Spleen (tissue), 11 donors: ENCODE measurements around the gene CTSG. TPM values are rescaled to one million over a fixed set of nuclear protein-coding genes. Genes with fewer than 3 reads are reported as not detected.
"Not testable (repeated sequence)": the region's sequence is repeated elsewhere in the genome, so short reads cannot be mapped to it uniquely, and the experiment has no call there.

Experiments
- DNase-seq: peaks from one replicate; pipeline ENCODE4 v3.0.0-alpha.2; 2020
- H3K27ac ChIP-seq, 8 donors: fragments of 200-600 bp; sonication (generic) in 7 of 8; 1 replicate in 4 of 8; 2 replicates in 4 of 8; pipeline versions ENCODE4 v1.5.0 to v1.8.0; 2016 to 2021; ENCODE audit warnings: inconsistent platforms in 4 of 8, mild to moderate bottlenecking in 4 of 8, moderate library complexity in 1 of 8
- H3K27me3 ChIP-seq, 7 donors: fragments of 200-600 bp; sonication (generic) in 6 of 7; replicated peaks in 1 of 7; 1 replicate in 4 of 7; 2 replicates in 3 of 7; pipeline versions ENCODE4 v1.5.0 to v1.8.0; 2016 to 2021; ENCODE audit warnings: inconsistent platforms in 3 of 7, mild to moderate bottlenecking in 1 of 7
- H3K36me3 ChIP-seq, 6 donors: fragments of 200-600 bp; sonication (generic) in 5 of 6; 1 replicate in 4 of 6; 2 replicates in 2 of 6; pipeline versions ENCODE4 v1.5.0 to v1.8.0; 2016 to 2021; ENCODE audit warnings: inconsistent platforms in 2 of 6
- H3K4me1 ChIP-seq, 6 donors: fragments of 200-600 bp; sonication (generic) in 5 of 6; 1 replicate in 3 of 6; 2 replicates in 3 of 6; pipeline versions ENCODE4 v1.5.0 to v1.8.0; 2016 to 2021; ENCODE audit warnings: inconsistent platforms in 3 of 6
- H3K4me3 ChIP-seq, 8 donors: fragments of 200-600 bp; sonication (generic) in 7 of 8; 1 replicate in 4 of 8; 2 replicates in 4 of 8; pipeline versions ENCODE4 v1.5.0 to v1.8.0; 2016 to 2021; ENCODE audit warnings: inconsistent platforms in 4 of 8, mild to moderate bottlenecking in 4 of 8, moderate library complexity in 2 of 8
- H3K9me3 ChIP-seq, 8 donors: fragments of 200-600 bp; sonication (generic) in 7 of 8; 1 replicate in 4 of 8; 2 replicates in 4 of 8; pipeline versions ENCODE4 v1.5.0 to v1.8.0; 2016 to 2021; ENCODE audit warnings: inconsistent platforms in 4 of 8
- POLR2A ChIP-seq, 3 donors: fragments of 450-650 bp; IDR thresholded peaks; one replicate each; pipeline ENCODE4 v1.5.1; 2017; ENCODE audit warnings: antibody characterized with exemption in 3 of 3, mild to moderate bottlenecking in 1 of 3
- POLR2AphosphoS5 ChIP-seq, 3 donors: sonication (generic); formaldehyde crosslinking; IDR thresholded peaks; one replicate each; pipeline ENCODE4 v1.5.1; 2017; ENCODE audit warnings: antibody characterized with exemption in 3 of 3
- WGBS, 5 donors: extraction: QIAGEN DNeasy Blood & Tissue Kit in 3 of 5; methylation state at CpG; one replicate each; pipeline versions ENCODE4 v1.1.5 to v1.1.7; 2013 to 2018; 5-methylcytosine and 5-hydroxymethylcytosine counted together
- intact Hi-C: fragments of 100-400 bp; cut with DNase I; formaldehyde crosslinking; loops from one replicate; pipeline ENCODE4 v1.15.0; 2023; ENCODE audit warnings: low total_unique reads
- polyA plus RNA-seq, 3 donors: library from polyadenylated mRNA; stranded (reverse); fragments of 200-250 nt; gene quantifications; one replicate each; pipeline ENCODE4 v1.2.1, GENCODE V29; 2013
- total RNA-seq, 7 donors: library from RNA; depleted of rRNA in 3 of 7; stranded (reverse); fragments of >200 nt in 3 of 7; fragmentation: NEBNext Ultra II Directional in 4 of 7; extraction: Animal tissue kit (Norgen Biotek cat#: 25700) in 4 of 7; gene quantifications; one replicate each; pipeline versions ENCODE4 v1.1.0 to v1.2.1, GENCODE V29; 2016 to 2021
- TF ChIP-seq, protein P1 (sequence below), 11 experiments: fragments of 200-600 bp in 7 of 11; fragments of 450-650 bp in 4 of 11; sonication (generic) in 4 of 11; IDR thresholded peaks in 8 of 11; conservative IDR thresholded peaks in 3 of 11; 1 replicate in 7 of 11; 2 replicates in 4 of 11; pipeline versions ENCODE4 v1.4.0 to v1.8.0; 2016 to 2021; ENCODE audit warnings: antibody characterized with exemption in 11 of 11, inconsistent platforms in 4 of 11, mild to moderate bottlenecking in 1 of 11
- donor health status: healthy with polysubstance abuse.
- donor health status: DM: no; HTN: no; CAD: no; lungs with moderate emphysema.
- donor health status: DM: no; HTN: no; CAD: no.
- donor health status: Bipolar disorder and iron deficiency.
- donor health status: healthy.
- donor health status: DM: no; HTN: no; CAD: no.
- donor health status: DM: yes; HTN: yes; CAD: no.

CTSG gene
- total and polyA plus RNA-seq, 10 donors: 0.74 to 53.1 (median 5.1) TPM

DNA sequence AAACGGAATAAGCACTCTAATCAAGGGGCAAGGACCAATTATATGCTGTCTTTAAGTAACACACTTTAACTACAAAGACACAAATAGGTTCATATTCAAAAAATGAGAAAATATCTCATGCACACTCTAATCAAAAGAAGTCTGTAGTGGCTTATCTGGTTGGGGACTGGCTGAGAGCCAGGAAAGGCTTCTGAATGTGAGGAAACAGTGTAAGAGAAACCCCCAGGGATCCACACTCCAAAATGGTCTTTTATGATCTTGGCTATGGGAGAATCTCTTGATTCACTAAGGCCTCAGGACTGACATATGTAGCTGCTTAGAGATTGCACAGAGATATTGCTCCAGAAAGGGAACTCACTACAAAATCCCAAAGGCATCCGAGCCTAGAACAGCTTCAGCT is 10.3 kb downstream of the CTSG start:
- intact Hi-C loops: no loop called here
- no peaks in the 10 kb centered on the region for H3K27me3 ChIP-seq
- TF ChIP-seq, protein P1, sequence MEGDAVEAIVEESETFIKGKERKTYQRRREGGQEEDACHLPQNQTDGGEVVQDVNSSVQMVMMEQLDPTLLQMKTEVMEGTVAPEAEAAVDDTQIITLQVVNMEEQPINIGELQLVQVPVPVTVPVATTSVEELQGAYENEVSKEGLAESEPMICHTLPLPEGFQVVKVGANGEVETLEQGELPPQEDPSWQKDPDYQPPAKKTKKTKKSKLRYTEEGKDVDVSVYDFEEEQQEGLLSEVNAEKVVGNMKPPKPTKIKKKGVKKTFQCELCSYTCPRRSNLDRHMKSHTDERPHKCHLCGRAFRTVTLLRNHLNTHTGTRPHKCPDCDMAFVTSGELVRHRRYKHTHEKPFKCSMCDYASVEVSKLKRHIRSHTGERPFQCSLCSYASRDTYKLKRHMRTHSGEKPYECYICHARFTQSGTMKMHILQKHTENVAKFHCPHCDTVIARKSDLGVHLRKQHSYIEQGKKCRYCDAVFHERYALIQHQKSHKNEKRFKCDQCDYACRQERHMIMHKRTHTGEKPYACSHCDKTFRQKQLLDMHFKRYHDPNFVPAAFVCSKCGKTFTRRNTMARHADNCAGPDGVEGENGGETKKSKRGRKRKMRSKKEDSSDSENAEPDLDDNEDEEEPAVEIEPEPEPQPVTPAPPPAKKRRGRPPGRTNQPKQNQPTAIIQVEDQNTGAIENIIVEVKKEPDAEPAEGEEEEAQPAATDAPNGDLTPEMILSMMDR (IDR thresholded peaks at IDR 0.05 in 8 of 11, conservative IDR thresholded peaks at IDR 0.05 in 3 of 11): no peak
- no peak for TF ChIP-seq POLR2AphosphoS5 (IDR thresholded peaks at IDR 0.05)
- TF ChIP-seq POLR2A (IDR thresholded peaks at IDR 0.05): no peak
- H3K4me3 ChIP-seq: no peak overlapping the region
- no peak overlapping the region for H3K27ac ChIP-seq
- H3K4me1 ChIP-seq: no peaks in the 10 kb centered on the region
- 64 to 90% (median 84%) methylated on average over 2 of the region's 2 CpGs for WGBS, 5 donors
- peaks cover 2 to 76% (median 55%) of the 10 kb centered on the region in 8 donors for H3K9me3 ChIP-seq
- no peaks in the 10 kb centered on the region for H3K36me3 ChIP-seq
- DNase-seq: no peak

DNA sequence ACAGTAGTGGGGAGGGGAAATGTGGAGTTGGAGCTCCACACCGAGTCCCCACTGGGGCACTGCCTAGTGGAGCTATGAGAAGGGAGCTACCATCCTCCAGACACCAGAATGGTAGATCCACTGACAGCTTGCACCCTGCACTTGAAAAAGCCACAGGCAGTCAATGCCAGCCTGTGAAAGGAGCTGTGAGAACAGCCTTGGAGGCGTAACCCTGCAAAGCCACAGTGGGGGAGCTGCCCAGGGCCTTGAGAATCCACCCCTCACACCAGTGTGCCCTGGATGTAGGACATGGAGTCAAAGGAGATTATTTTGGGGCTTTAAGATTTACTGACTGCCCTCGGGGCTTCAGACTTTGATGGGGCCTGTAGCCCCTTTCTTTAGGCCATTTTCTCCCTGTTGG is 12.5 kb downstream of the CTSG start:
- Histone ChIP-seq H3K27me3 (no peaks in the 10 kb centered on the region), H3K9me3 (peaks cover 2 to 59% (median 50%) of the 10 kb centered on the region in 8 donors), H3K27ac (no peak overlapping the region), H3K36me3 (no peaks in the 10 kb centered on the region), H3K4me3 (no peak overlapping the region), H3K4me1 (no peaks in the 10 kb centered on the region)
- WGBS, 5 donors: 60 to 84% (median 74%) methylated on average over 2 to 3 of the region's 3 CpGs
- no peak for TF ChIP-seq POLR2A (IDR thresholded peaks at IDR 0.05)
- TF ChIP-seq POLR2AphosphoS5 (IDR thresholded peaks at IDR 0.05): no peak
- TF ChIP-seq, protein P1 (IDR thresholded peaks at IDR 0.05 in 8 of 11, conservative IDR thresholded peaks at IDR 0.05 in 3 of 11): no peak
- intact Hi-C loops: no loop called here
- DNase-seq: no peak

DNA sequence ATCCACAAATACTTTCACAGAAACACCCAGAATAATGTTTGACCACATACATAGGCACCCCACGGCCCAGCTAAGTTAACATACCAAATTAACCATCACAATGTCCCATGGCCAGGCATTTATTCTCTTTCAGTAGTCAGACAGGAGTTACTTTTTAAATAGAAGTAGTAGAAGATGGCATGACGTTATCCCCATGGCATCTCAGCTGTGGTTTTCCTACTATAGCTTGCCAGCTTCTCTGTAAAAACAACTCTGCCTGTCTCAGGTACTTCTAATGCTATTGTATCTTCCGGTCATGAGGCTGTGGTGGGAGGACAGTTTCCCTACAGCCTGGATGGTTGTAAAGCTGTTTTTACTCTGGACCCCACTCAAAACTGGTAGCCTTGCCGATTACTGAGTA is 19.3 kb downstream of the CTSG start:
- DNase-seq: no peak
- H3K4me3 ChIP-seq: no peak overlapping the region
- intact Hi-C loops: no loop called here

DNA sequence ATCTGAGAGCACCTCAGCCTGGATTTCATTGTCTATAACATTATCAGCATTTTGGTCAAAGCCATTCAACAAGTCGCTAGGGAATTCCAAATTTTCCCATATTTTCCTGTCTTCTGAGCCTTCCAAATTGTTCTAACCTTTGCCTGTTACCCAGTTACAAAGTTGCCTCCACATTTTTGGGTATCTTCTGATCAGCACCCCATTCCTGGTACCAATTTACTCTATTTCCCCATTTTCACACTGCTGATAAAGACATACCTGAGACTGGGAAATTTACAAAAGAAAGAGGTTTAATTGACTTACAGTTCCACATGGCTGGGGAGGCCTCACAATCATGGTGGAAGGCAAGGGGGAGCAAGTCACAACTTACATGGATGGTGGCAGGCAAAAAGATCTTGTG is 27.0 kb downstream of the CTSG start:
- H3K4me1 ChIP-seq, H3K27ac ChIP-seq, H3K36me3 ChIP-seq, intact Hi-C loops, DNase-seq, H3K4me3 ChIP-seq, H3K27me3 ChIP-seq: not testable (repeated sequence)
- WGBS, 5 donors: 33 to 75% (median 60%) methylated on average over 1 of the region's 1 CpG
- H3K9me3 ChIP-seq: peaks cover 0 to 67% (median 54%) of the 10 kb centered on the region in 8 donors

More for the DNA sequence above, 19.3 kb downstream of the CTSG start:
- Histone ChIP-seq H3K9me3 (peaks cover 0 to 14% (median 0%) of the 10 kb centered on the region in 8 donors), H3K27me3 (no peaks in the 10 kb centered on the region), H3K36me3 (no peaks in the 10 kb centered on the region), H3K27ac (no peak overlapping the region), H3K4me1 (no peaks in the 10 kb centered on the region)
- TF ChIP-seq, protein P1 (IDR thresholded peaks at IDR 0.05 in 8 of 11, conservative IDR thresholded peaks at IDR 0.05 in 3 of 11): no peak
- no peak for TF ChIP-seq POLR2A (IDR thresholded peaks at IDR 0.05)
- TF ChIP-seq POLR2AphosphoS5 (IDR thresholded peaks at IDR 0.05): no peak
- WGBS, 5 donors: 58 to 77% (median 65%) methylated on average over 4 of the region's 4 CpGs
